GM12878 (cell line): ENCODE data around the gene CMTM2. TPM values are rescaled to one million over a fixed set of nuclear protein-coding genes. Genes with fewer than 3 reads are reported as not detected.

Source experiments
- ATAC-seq: fragments of 200-7000 bp; cut with Tn5 transposase; 3 replicates; pipeline ENCODE4 v1.9.1; 2020; ENCODE audit warnings: mild to moderate bottlenecking, moderate library complexity
- BruUV-seq: library from RNA; stranded (reverse); fragments of 400-500 nt; replicated peaks from 2 replicates; lab custom pipeline; 2021; lab: Mats Ljungman, UMichigan
- CTCF ChIA-PET: fragments of 300-600 bp; sonication (Branson Sonifier 250); formaldehyde crosslinking; extraction: SDS; loops from one replicate; lab custom pipeline; 2021; ENCODE audit warnings: inconsistent platforms; lab: Yijun Ruan, JAX
- POLR2A ChIA-PET: fragments of 350-600 bp; formaldehyde crosslinking; extraction: SDS; loops from one replicate; lab custom pipeline; 2021; ENCODE audit warnings: inconsistent platforms; lab: Charles Lee
- RAD21 ChIA-PET: fragments of 300-600 bp; sonication (Branson Sonifier 250); formaldehyde crosslinking; loops from one replicate; lab custom pipeline; 2023; ENCODE audit warnings: antibody characterized with exemption; ENCODE audit not compliant: unreplicated experiment; lab: Charles Lee
- SMC1A ChIA-PET: fragments of 300-600 bp; sonication (Branson Sonifier 250); formaldehyde crosslinking; loops from one replicate; lab custom pipeline; 2023; ENCODE audit not compliant: unreplicated experiment, uncharacterized antibody; lab: Charles Lee
- DNase-seq: peaks from one replicate; pipeline ENCODE4 v3.0.0-alpha.2; 2011; ENCODE audit warnings: low read depth, low spot score
- FAIRE-seq: peaks from 3 replicates; lab custom pipeline; 2011; peaks lifted over from hg19 to GRCh38; lab: Jason Lieb, UNC
- H2AFZ ChIP-seq: 2 replicates; pipeline ENCODE4 v1.6.0; 2011; ENCODE audit warnings: low read depth, low read length, control low read depth; ENCODE audit not compliant: control insufficient read depth
- H3K27ac ChIP-seq: 2 replicates; pipeline ENCODE4 v1.5.1; 2011; ENCODE audit warnings: control low read depth; ENCODE audit not compliant: control insufficient read depth, insufficient read depth
- H3K27me3 ChIP-seq, 2 experiments: replicated peaks in 1 of 2; 2 replicates each; pipeline versions ENCODE4 v1.6.0 to v1.6.1; 2011; ENCODE audit warnings: low read length in 1 of 2; ENCODE audit not compliant: control insufficient read depth in 2 of 2, insufficient read depth in 2 of 2
- H3K36me3 ChIP-seq, 2 experiments: 2 replicates each; pipeline ENCODE4 v1.5.1; 2011; ENCODE audit warnings: low read length in 1 of 2; ENCODE audit not compliant: control insufficient read depth in 2 of 2, insufficient read depth in 2 of 2
- H3K4me1 ChIP-seq: 2 replicates; pipeline ENCODE4 v1.6.1; 2011; ENCODE audit warnings: mild to moderate bottlenecking, low read length, moderate library complexity, mixed read lengths; ENCODE audit not compliant: control insufficient read depth, insufficient read depth
- H3K4me2 ChIP-seq: 2 replicates; pipeline ENCODE4 v1.6.0; 2011; ENCODE audit warnings: control low read depth; ENCODE audit not compliant: control insufficient read depth, insufficient read depth
- H3K4me3 ChIP-seq: fragments of 200-600 bp; sonication (generic); 2 replicates; pipeline ENCODE4 v1.5.1; 2016
- H3K79me2 ChIP-seq: 2 replicates; pipeline ENCODE4 v1.6.0; 2011; ENCODE audit warnings: low read length; ENCODE audit not compliant: control insufficient read depth, insufficient read depth
- H3K9ac ChIP-seq: 2 replicates; pipeline ENCODE4 v1.8.0; 2011; ENCODE audit warnings: low read length, control low read depth, mixed read lengths; ENCODE audit not compliant: control insufficient read depth, insufficient read depth
- H3K9me3 ChIP-seq: replicated peaks from 3 replicates; pipeline ENCODE4 v1.5.1; 2011; ENCODE audit warnings: mild to moderate bottlenecking, low read length; ENCODE audit not compliant: control insufficient read depth, insufficient read depth
- H4K20me1 ChIP-seq: 2 replicates; pipeline ENCODE4 v1.6.0; 2011; ENCODE audit not compliant: control insufficient read depth, insufficient read depth
- ATF7 ChIP-seq: fragments of 450-650 bp; IDR thresholded peaks from 2 replicates; pipeline ENCODE4 v1.6.1; 2016; ENCODE audit warnings: low read depth, mild to moderate bottlenecking
- BCL11A ChIP-seq: IDR thresholded peaks from 2 replicates; pipeline ENCODE4 v1.6.1; 2011; ENCODE audit warnings: low read depth, low read length
- BCL3 ChIP-seq: IDR thresholded peaks from 2 replicates; pipeline ENCODE4 v1.6.1; 2011; ENCODE audit warnings: borderline replicate concordance, low read depth, mild to moderate bottlenecking, moderate library complexity, low read length; ENCODE audit not compliant: insufficient read depth, poor library complexity, severe bottlenecking
- FOS ChIP-seq: IDR thresholded peaks from 3 replicates; pipeline ENCODE4 v1.6.1; 2011; ENCODE audit warnings: borderline replicate concordance; ENCODE audit not compliant: insufficient read length; ENCODE audit errors: extremely low read depth
- HDAC6 ChIP-seq: fragments of 200-600 bp; sonication (generic); IDR thresholded peaks from one replicate; pipeline ENCODE4 v1.8.0; 2017; ENCODE audit warnings: antibody characterized with exemption; ENCODE audit not compliant: unreplicated experiment
- IRF5 ChIP-seq: fragments of 450-650 bp; IDR thresholded peaks from 2 replicates; pipeline ENCODE4 v1.6.1; 2017; ENCODE audit warnings: borderline replicate concordance
- SIX5 ChIP-seq: IDR thresholded peaks from 2 replicates; pipeline ENCODE4 v1.6.1; 2011; ENCODE audit warnings: mild to moderate bottlenecking, low read depth, low read length, moderate library complexity; ENCODE audit not compliant: severe bottlenecking
- SP1 ChIP-seq: IDR thresholded peaks from one replicate; pipeline ENCODE4 v1.6.1; 2011; ENCODE audit warnings: low read depth, low read length
- TARDBP ChIP-seq: IDR thresholded peaks from 2 replicates; pipeline ENCODE4 v1.6.1; 2016; ENCODE audit warnings: borderline replicate concordance
- ZBTB4 ChIP-seq: fragments of 450-650 bp; formaldehyde crosslinking; IDR thresholded peaks from 2 replicates; pipeline ENCODE4 v1.4.0; 2022; ENCODE audit warnings: mild to moderate bottlenecking, moderate library complexity
- ZNF217 ChIP-seq: fragments of 450-650 bp; IDR thresholded peaks from 2 replicates; pipeline ENCODE4 v1.6.1; 2017; ENCODE audit warnings: antibody characterized with exemption, mild to moderate bottlenecking
- WGBS: methylation state at CpG from one replicate; pipeline ENCODE4 v1.1.6; 2016; ENCODE audit warnings: low lambda C conversion rate; ENCODE audit not compliant: insufficient replicate concordance, insufficient coverage; ENCODE audit errors: missing lambda C conversion rate; 5-methylcytosine and 5-hydroxymethylcytosine counted together
- in situ Hi-C: fragments of 300-500 bp; cut with MboI; formaldehyde crosslinking; loops from 9 replicates; pipeline ENCODE4 v1.14.3; 2018; ENCODE audit warnings: mixed read lengths
- intact Hi-C: fragments of 100-400 bp; cut with micrococcal nuclease; formaldehyde crosslinking; loops from one replicate; pipeline ENCODE4 v1.14.2; 2022; ENCODE audit not compliant: unreplicated experiment
- polyA plus RNA-seq, 11 experiments: library from polyadenylated mRNA; depleted of rRNA in 4 of 11; unstranded in 6 of 11; stranded (reverse) in 5 of 11; fragments of >200 nt; fragmentation: Nextera tagmentation in 4 of 11; fragmentation: Illumina TruSeq in 1 of 11; extraction: Ambion mirVana in 4 of 11; extraction: Trizol in 1 of 11; gene quantifications; 1 replicate in 1 of 11; 2 replicates in 10 of 11; pipeline versions ENCODE4 v1.2.1 to v1.2.3, GENCODE V29; 2011 to 2016; ENCODE audit warnings: inconsistent platforms in 2 of 11, missing spikeins in 2 of 11, low read depth in 1 of 11
- small RNA-seq: library from RNA; depleted of rRNA; stranded (forward); fragments of <200 nt; gene quantifications from one replicate; pipeline ENCODE3, GENCODE V24; 2014
- total RNA-seq, 4 experiments: library from RNA; depleted of rRNA in 3 of 4; stranded (reverse); fragments of >200 nt in 3 of 4; fragmentation: Illumina TruSeq in 1 of 4; extraction: Trizol in 1 of 4; gene quantifications; 2 replicates each; pipeline versions ENCODE4 v1.2.1 to v1.2.3, GENCODE V29; 2013 to 2021

Gene CMTM2
- total and polyA plus RNA-seq, 10 of the 15 experiments (the other 5 are each of a cell fraction or from before 2014, with no cell fraction given) = 0.26 to 0.34 TPM; not detected in 8

- TF ChIP-seq SP1 = no peak
- no peak for TF ChIP-seq FOS
- TF ChIP-seq HDAC6 = no peak
- no peak for TF ChIP-seq ZBTB4
- no peak for TF ChIP-seq ATF7
- no peak for TF ChIP-seq TARDBP
- no peak for TF ChIP-seq BCL11A
- no peak for TF ChIP-seq BCL3
- no peak for TF ChIP-seq ZNF217
- no peak for TF ChIP-seq IRF5
- no peak for TF ChIP-seq SIX5
- DNase-seq (no peak), ATAC-seq (no peak), FAIRE-seq (no peak)
- H2AFZ ChIP-seq = no peak overlapping the region
- SMC1A ChIA-PET = no interaction called here
- H3K9me3 ChIP-seq = no peaks in the 10 kb centered on the region
- H3K4me3 ChIP-seq = no peak overlapping the region
- no peak overlapping the region for H3K4me2 ChIP-seq
- no peaks in the 10 kb centered on the region; the same call in 1 of the 2 replicates for H4K20me1 ChIP-seq
- in situ Hi-C loops = no loop called here
- intact Hi-C loops = no loop called here
- no peaks in the 10 kb centered on the region for H3K36me3 ChIP-seq
- peaks cover 0 to 1% of the 10 kb centered on the region in 2 experiments; a peak in 2 of 4 replicates for H3K27me3 ChIP-seq
- CTCF ChIA-PET = interaction anchor here (1.2 kb wide), 1 partner anchor 13 kb away, joined by 4 read pairs; no protein-coding TSS in a partner anchor
- no peaks in the 10 kb centered on the region for H3K79me2 ChIP-seq
- no peak overlapping the region for H3K9ac ChIP-seq
- H3K4me1 ChIP-seq = no peaks in the 10 kb centered on the region
- H3K27ac ChIP-seq = no peak overlapping the region
- POLR2A ChIA-PET = no interaction called here
- no TSS peak for BruUV-seq
- WGBS = 46% methylated on average over 3 of the region's 3 CpGs
- RAD21 ChIA-PET = no interaction called here
Measured at GRCh38 chr16:66637806-66638205, 58.5 kb downstream of the CMTM2 start.

Small RNA genes lying within 50 kb of the gene (small RNA-seq; reads per million reads assigned to genes)
- gene CKLF-CMTM1 = not detected

Other genes starting within 250 kb of the CMTM2 start
Only the 7 nearest of the 9 such genes appear.
- gene BEAN1, start 152.2 kb upstream of the CMTM2 start, total RNA-seq (2014; rRNA removed) = not detected in 2 replicates
- not detected in 2 replicates for gene BEAN1, start 152.2 kb upstream of the CMTM2 start, total RNA-seq (2014; rRNA removed; fragmentation: Illumina TruSeq; extraction: Trizol)
- gene BEAN1, start 152.2 kb upstream of the CMTM2 start, total RNA-seq (2021) = not detected in 2 replicates
- not detected in 2 replicates for gene BEAN1, start 152.2 kb upstream of the CMTM2 start, polyA plus RNA-seq (2011; rRNA removed)
- not detected in 2 replicates for gene BEAN1, start 152.2 kb upstream of the CMTM2 start, polyA plus RNA-seq (2014; fragmentation: Illumina TruSeq; extraction: Trizol)
- gene BEAN1, start 152.2 kb upstream of the CMTM2 start, polyA plus RNA-seq (2014; fragmentation: Nextera tagmentation; extraction: Ambion mirVana) = not detected
- not detected in 2 replicates for gene BEAN1, start 152.2 kb upstream of the CMTM2 start, polyA plus RNA-seq (2014; rRNA removed)
- not detected for gene BEAN1, start 152.2 kb upstream of the CMTM2 start, polyA plus RNA-seq (2016; fragmentation: Nextera tagmentation; extraction: Ambion mirVana)
- gene TK2, start 29.3 kb upstream of the CMTM2 start, total RNA-seq (2014; rRNA removed) = 2.5 and 4.6 TPM in 2 replicates
- gene TK2, start 29.3 kb upstream of the CMTM2 start, total RNA-seq (2014; rRNA removed; fragmentation: Illumina TruSeq; extraction: Trizol) = 2.8 and 3.5 TPM in 2 replicates
- gene TK2, start 29.3 kb upstream of the CMTM2 start, total RNA-seq (2021) = 3.4 and 3.5 TPM in 2 replicates
- gene TK2, start 29.3 kb upstream of the CMTM2 start, polyA plus RNA-seq (2011; rRNA removed) = 12.4 and 16.1 TPM in 2 replicates
- 2.6 and 4.5 TPM in 2 replicates for gene TK2, start 29.3 kb upstream of the CMTM2 start, polyA plus RNA-seq (2014; fragmentation: Illumina TruSeq; extraction: Trizol)
- gene TK2, start 29.3 kb upstream of the CMTM2 start, polyA plus RNA-seq (2014; fragmentation: Nextera tagmentation; extraction: Ambion mirVana) = 1 to 10 TPM; 1.3 TPM
- 3.2 and 4.0 TPM in 2 replicates for gene TK2, start 29.3 kb upstream of the CMTM2 start, polyA plus RNA-seq (2014; rRNA removed)
- 1 to 10 TPM; 3.3 to 5.1 TPM for gene TK2, start 29.3 kb upstream of the CMTM2 start, polyA plus RNA-seq (2016; fragmentation: Nextera tagmentation; extraction: Ambion mirVana)
- gene CKLF, start 26.9 kb upstream of the CMTM2 start, total RNA-seq (2014; rRNA removed) = 56.8 and 61.6 TPM in 2 replicates
- gene CKLF, start 26.9 kb upstream of the CMTM2 start, total RNA-seq (2014; rRNA removed; fragmentation: Illumina TruSeq; extraction: Trizol) = 46.7 and 47.1 TPM in 2 replicates
- gene CKLF, start 26.9 kb upstream of the CMTM2 start, total RNA-seq (2021) = 40.1 and 40.8 TPM in 2 replicates
- gene CKLF, start 26.9 kb upstream of the CMTM2 start, polyA plus RNA-seq (2011; rRNA removed) = 117 and 152 TPM in 2 replicates
- 24.0 and 60.0 TPM in 2 replicates for gene CKLF, start 26.9 kb upstream of the CMTM2 start, polyA plus RNA-seq (2014; fragmentation: Illumina TruSeq; extraction: Trizol)
- gene CKLF, start 26.9 kb upstream of the CMTM2 start, polyA plus RNA-seq (2014; fragmentation: Nextera tagmentation; extraction: Ambion mirVana) = 100 to 1,000 TPM; 181 to 193 TPM
- 75.6 and 80.0 TPM in 2 replicates for gene CKLF, start 26.9 kb upstream of the CMTM2 start, polyA plus RNA-seq (2014; rRNA removed)
- 100 to 1,000 TPM; 142 to 143 TPM for gene CKLF, start 26.9 kb upstream of the CMTM2 start, polyA plus RNA-seq (2016; fragmentation: Nextera tagmentation; extraction: Ambion mirVana)
- 0.60 and 1.8 TPM in 2 replicates for gene CMTM1, start 13.0 kb upstream of the CMTM2 start, total RNA-seq (2014; rRNA removed)
- 0.67 and 0.69 TPM in 2 replicates for gene CMTM1, start 13.0 kb upstream of the CMTM2 start, total RNA-seq (2014; rRNA removed; fragmentation: Illumina TruSeq; extraction: Trizol)
- gene CMTM1, start 13.0 kb upstream of the CMTM2 start, total RNA-seq (2021) = 3.0 TPM in 2 replicates
- gene CMTM1, start 13.0 kb upstream of the CMTM2 start, polyA plus RNA-seq (2011; rRNA removed) = 0.65 and 1.2 TPM in 2 replicates
- gene CMTM1, start 13.0 kb upstream of the CMTM2 start, polyA plus RNA-seq (2014; fragmentation: Illumina TruSeq; extraction: Trizol) = 0.09 TPM in 1 of 2 replicates, not detected in the other
- gene CMTM1, start 13.0 kb upstream of the CMTM2 start, polyA plus RNA-seq (2014; fragmentation: Nextera tagmentation; extraction: Ambion mirVana) = not detected
- 1.00 and 1.3 TPM in 2 replicates for gene CMTM1, start 13.0 kb upstream of the CMTM2 start, polyA plus RNA-seq (2014; rRNA removed)
- gene CMTM1, start 13.0 kb upstream of the CMTM2 start, polyA plus RNA-seq (2016; fragmentation: Nextera tagmentation; extraction: Ambion mirVana) = 1 to 10 TPM; 1.6 to 1.7 TPM
- gene CMTM3, start 25.2 kb downstream of the CMTM2 start, total RNA-seq (2014; rRNA removed) = 11.7 and 12.8 TPM in 2 replicates
- gene CMTM3, start 25.2 kb downstream of the CMTM2 start, total RNA-seq (2014; rRNA removed; fragmentation: Illumina TruSeq; extraction: Trizol) = 10.9 and 11.7 TPM in 2 replicates
- gene CMTM3, start 25.2 kb downstream of the CMTM2 start, total RNA-seq (2021) = 31.5 and 35.5 TPM in 2 replicates
- 28.7 and 47.4 TPM in 2 replicates for gene CMTM3, start 25.2 kb downstream of the CMTM2 start, polyA plus RNA-seq (2011; rRNA removed)
- 16.0 and 25.2 TPM in 2 replicates for gene CMTM3, start 25.2 kb downstream of the CMTM2 start, polyA plus RNA-seq (2014; fragmentation: Illumina TruSeq; extraction: Trizol)
- gene CMTM3, start 25.2 kb downstream of the CMTM2 start, polyA plus RNA-seq (2014; fragmentation: Nextera tagmentation; extraction: Ambion mirVana) = 10 to 100 TPM in 1 of 2 experiments, 1 to 10 TPM in 1; 5.4 to 16.0 TPM
- gene CMTM3, start 25.2 kb downstream of the CMTM2 start, polyA plus RNA-seq (2014; rRNA removed) = 32.0 and 37.1 TPM in 2 replicates
- 10 to 100 TPM; 38.8 to 42.3 TPM for gene CMTM3, start 25.2 kb downstream of the CMTM2 start, polyA plus RNA-seq (2016; fragmentation: Nextera tagmentation; extraction: Ambion mirVana)
- 0.11 and 0.16 TPM in 2 replicates for gene CMTM4, start 117.3 kb downstream of the CMTM2 start, total RNA-seq (2014; rRNA removed)
- 0.18 and 0.23 TPM in 2 replicates for gene CMTM4, start 117.3 kb downstream of the CMTM2 start, total RNA-seq (2014; rRNA removed; fragmentation: Illumina TruSeq; extraction: Trizol)
- gene CMTM4, start 117.3 kb downstream of the CMTM2 start, total RNA-seq (2021) = 0.21 and 0.53 TPM in 2 replicates
- 0.27 and 0.43 TPM in 2 replicates for gene CMTM4, start 117.3 kb downstream of the CMTM2 start, polyA plus RNA-seq (2011; rRNA removed)
- 0.05 and 0.18 TPM in 2 replicates for gene CMTM4, start 117.3 kb downstream of the CMTM2 start, polyA plus RNA-seq (2014; fragmentation: Illumina TruSeq; extraction: Trizol)
- under 1 TPM; 0.02 to 0.08 TPM for gene CMTM4, start 117.3 kb downstream of the CMTM2 start, polyA plus RNA-seq (2014; fragmentation: Nextera tagmentation; extraction: Ambion mirVana)
- gene CMTM4, start 117.3 kb downstream of the CMTM2 start, polyA plus RNA-seq (2014; rRNA removed) = 0.10 and 0.13 TPM in 2 replicates
- gene CMTM4, start 117.3 kb downstream of the CMTM2 start, polyA plus RNA-seq (2016; fragmentation: Nextera tagmentation; extraction: Ambion mirVana) = not detected
- gene DYNC1LI2, start 172.1 kb downstream of the CMTM2 start, total RNA-seq (2014; rRNA removed) = 27.2 and 28.4 TPM in 2 replicates
- gene DYNC1LI2, start 172.1 kb downstream of the CMTM2 start, total RNA-seq (2014; rRNA removed; fragmentation: Illumina TruSeq; extraction: Trizol) = 29.5 TPM in 2 replicates
- 33.9 and 37.9 TPM in 2 replicates for gene DYNC1LI2, start 172.1 kb downstream of the CMTM2 start, total RNA-seq (2021)
- 31.0 and 35.2 TPM in 2 replicates for gene DYNC1LI2, start 172.1 kb downstream of the CMTM2 start, polyA plus RNA-seq (2011; rRNA removed)
- 36.4 and 40.9 TPM in 2 replicates for gene DYNC1LI2, start 172.1 kb downstream of the CMTM2 start, polyA plus RNA-seq (2014; fragmentation: Illumina TruSeq; extraction: Trizol)
- 1 to 10 TPM; 6.0 to 8.3 TPM for gene DYNC1LI2, start 172.1 kb downstream of the CMTM2 start, polyA plus RNA-seq (2014; fragmentation: Nextera tagmentation; extraction: Ambion mirVana)
- gene DYNC1LI2, start 172.1 kb downstream of the CMTM2 start, polyA plus RNA-seq (2014; rRNA removed) = 39.4 and 47.4 TPM in 2 replicates
- 10 to 100 TPM; 41.8 to 46.5 TPM for gene DYNC1LI2, start 172.1 kb downstream of the CMTM2 start, polyA plus RNA-seq (2016; fragmentation: Nextera tagmentation; extraction: Ambion mirVana)